Measurements from ENCODE around the gene MRM3. TPM values are rescaled to one million over a fixed set of nuclear protein-coding genes. Genes with fewer than 3 reads are reported as not detected.
"Not testable (repeated sequence)": the region's sequence is repeated elsewhere in the genome, so short reads cannot be mapped to it uniquely, and the experiment has no call there.

Gene MRM3
- total RNA-seq, 6 experiments from 2014 or later = 10.0 to 18.1 (median 13.4) TPM

DNA sequence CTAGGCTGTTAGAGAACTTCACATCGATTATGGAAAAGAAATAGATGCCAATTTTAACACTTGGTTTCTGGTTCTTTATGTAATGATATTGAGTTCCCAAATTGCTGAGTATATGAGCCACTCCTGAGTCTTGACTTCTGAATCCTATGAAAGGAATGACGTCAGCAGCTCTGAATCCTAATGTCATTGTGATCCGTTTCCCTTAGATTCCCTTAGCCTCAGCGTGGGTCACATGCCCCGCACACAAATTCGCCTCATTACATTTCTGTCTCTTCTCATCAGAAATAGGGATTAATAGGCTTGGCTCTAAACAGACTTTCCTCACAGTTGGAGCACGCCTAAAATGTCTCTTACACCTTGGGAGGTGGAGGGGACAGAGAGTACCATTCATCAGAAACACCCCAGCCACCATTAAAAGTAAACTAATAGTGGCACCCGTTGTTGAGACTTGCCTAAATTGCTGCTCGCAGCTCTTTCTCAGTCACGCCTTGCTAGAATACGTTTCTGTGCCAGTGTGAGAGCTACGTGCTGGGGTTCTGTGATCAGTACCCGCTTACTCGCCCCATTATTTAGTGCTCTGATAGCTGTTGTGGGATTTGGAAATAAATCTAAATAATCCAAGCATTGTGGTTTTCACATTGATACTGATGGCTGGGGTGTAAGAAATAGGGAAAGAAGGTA is 7.1 kb downstream of the MRM3 start:
- no peaks in the 10 kb centered on the region for H3K4me1 ChIP-seq
- peaks cover 7 to 37% (median 18%) of the 10 kb centered on the region in 4 donors for H3K36me3 ChIP-seq
- TF ChIP-seq, protein P1, sequence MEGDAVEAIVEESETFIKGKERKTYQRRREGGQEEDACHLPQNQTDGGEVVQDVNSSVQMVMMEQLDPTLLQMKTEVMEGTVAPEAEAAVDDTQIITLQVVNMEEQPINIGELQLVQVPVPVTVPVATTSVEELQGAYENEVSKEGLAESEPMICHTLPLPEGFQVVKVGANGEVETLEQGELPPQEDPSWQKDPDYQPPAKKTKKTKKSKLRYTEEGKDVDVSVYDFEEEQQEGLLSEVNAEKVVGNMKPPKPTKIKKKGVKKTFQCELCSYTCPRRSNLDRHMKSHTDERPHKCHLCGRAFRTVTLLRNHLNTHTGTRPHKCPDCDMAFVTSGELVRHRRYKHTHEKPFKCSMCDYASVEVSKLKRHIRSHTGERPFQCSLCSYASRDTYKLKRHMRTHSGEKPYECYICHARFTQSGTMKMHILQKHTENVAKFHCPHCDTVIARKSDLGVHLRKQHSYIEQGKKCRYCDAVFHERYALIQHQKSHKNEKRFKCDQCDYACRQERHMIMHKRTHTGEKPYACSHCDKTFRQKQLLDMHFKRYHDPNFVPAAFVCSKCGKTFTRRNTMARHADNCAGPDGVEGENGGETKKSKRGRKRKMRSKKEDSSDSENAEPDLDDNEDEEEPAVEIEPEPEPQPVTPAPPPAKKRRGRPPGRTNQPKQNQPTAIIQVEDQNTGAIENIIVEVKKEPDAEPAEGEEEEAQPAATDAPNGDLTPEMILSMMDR (IDR thresholded peaks at IDR 0.05) = no peak
- TF ChIP-seq POLR2A (IDR thresholded peaks at IDR 0.05) = no peak
- no peak overlapping the region for H3K4me3 ChIP-seq
- WGBS (ENCODE audit: insufficient coverage, low coverage, low lambda C conversion rate, missing lambda C conversion rate) = 80% methylated on average over 12 of the region's 14 CpGs
- no peaks in the 10 kb centered on the region for H3K27me3 ChIP-seq
- H3K27ac ChIP-seq = no peak overlapping the region
- intact Hi-C loops (cut with DNase I) = no loop called here
- no peak for ATAC-seq
- H3K9me3 ChIP-seq = no peaks in the 10 kb centered on the region
- DNase-seq = no peak

DNA sequence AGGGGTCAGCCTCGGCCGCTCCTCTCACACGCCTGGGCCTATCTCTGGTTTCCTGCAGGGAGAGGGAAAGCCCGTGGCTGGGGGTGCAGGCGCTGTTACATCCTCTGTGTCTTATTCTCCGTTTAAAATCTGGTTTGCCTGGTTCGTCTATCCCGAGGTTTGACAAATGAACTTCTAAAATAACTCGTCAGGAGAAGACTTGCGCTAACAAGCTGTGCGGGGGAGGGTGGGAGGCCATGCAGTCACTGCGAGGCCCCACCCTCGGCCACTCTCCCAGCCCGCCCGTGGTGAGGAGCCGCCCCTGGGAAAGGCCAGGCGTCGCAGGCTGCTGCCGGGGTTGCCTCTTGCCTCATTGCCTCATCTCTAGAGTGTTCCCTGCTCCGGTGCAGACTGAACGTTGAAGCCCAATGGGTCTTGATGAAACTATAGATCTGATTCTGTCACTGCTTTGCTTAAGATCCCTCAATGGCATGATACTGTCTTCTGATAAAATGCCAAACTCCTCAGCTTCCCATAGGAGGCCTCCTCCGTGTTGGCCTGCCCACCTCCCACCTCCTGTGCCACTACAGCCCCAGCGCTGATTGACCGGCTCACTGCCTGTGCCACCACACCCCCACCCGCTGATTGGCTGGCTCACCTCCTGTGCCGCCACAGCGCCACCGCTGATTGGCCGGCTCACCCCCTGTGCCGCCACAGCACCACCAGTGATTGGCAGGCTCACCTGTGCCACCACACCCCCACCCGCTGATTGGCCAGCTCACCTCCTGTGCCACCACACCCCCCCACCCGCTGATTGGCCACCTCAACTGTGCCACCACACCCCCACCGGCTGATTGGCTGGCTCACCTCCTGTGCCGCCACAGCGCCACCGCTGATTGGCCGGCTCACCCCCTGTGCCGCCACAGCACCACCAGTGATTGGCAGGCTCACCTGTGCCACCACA is 8.0 kb downstream of the MRM3 start:
- H3K4me1 ChIP-seq, ATAC-seq, H3K27ac ChIP-seq, H3K27me3 ChIP-seq, H3K4me3 ChIP-seq, H3K9me3 ChIP-seq, DNase-seq: not testable (repeated sequence)
- peaks cover 7 to 37% (median 18%) of the 10 kb centered on the region in 4 donors for H3K36me3 ChIP-seq
- intact Hi-C loops (cut with DNase I) = loop anchor here in 1 of 2 donors (5.0 to 10.0 kb wide), 2 partner anchors 202 to 265 kb away; no protein-coding TSS in a partner anchor
- whole genome bisulfite sequencing (ENCODE audit: insufficient coverage, low coverage, low lambda C conversion rate, missing lambda C conversion rate) = 85% methylated on average over 20 of the region's 38 CpGs

DNA sequence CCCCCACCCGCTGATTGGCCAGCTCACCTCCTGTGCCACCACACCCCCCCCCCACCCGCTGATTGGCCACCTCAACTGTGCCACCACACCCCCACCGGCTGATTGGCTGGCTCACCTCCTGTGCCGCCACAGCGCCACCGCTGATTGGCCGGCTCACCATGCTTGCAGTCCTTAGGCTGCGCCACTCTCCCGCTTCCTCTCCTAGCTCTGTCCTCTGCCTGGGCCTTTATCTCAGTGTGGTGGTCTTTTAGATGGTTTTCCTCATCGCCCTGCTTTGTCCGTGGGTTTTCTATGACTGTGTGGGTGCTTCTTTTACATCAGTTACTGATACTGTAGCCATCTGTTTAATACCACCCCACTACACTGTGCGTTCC is 8.7 kb downstream of the MRM3 start:
- intact Hi-C loops (cut with DNase I) = loop anchor here in 1 of 2 donors (5.0 to 10.0 kb wide), 2 partner anchors 201 to 264 kb away; no protein-coding TSS in a partner anchor
- not testable (repeated sequence) for H3K27me3 ChIP-seq, H3K4me1 ChIP-seq, H3K4me3 ChIP-seq, ATAC-seq, DNase-seq, H3K27ac ChIP-seq, H3K9me3 ChIP-seq
- H3K36me3 ChIP-seq = peaks cover 7 to 37% (median 18%) of the 10 kb centered on the region in 4 donors
- 92% methylated on average over 7 of the region's 12 CpGs for WGBS (ENCODE audit: insufficient coverage, low coverage, low lambda C conversion rate, missing lambda C conversion rate)

DNA sequence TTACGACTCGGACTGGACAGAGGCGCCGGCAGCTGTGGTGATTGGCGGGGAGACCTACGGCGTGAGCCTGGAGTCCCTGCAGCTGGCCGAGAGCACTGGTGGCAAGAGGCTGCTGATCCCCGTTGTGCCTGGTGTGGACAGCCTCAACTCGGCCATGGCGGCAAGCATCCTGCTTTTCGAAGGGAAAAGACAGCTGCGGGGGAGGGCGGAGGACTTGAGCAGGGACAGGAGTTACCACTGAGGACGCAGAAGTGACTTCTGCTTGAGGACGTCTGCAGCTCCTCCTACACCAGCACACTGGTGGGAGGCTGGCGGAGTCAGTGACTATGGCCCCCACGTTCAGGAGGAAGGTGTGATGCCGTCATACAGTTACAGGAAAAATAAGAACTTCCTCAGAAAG is 9.7 kb downstream of the MRM3 start:
- Histone ChIP-seq H3K4me1 (peaks cover 0 to 4% (median 0%) of the 10 kb centered on the region in 4 donors), H3K36me3 (peaks cover 7 to 37% (median 18%) of the 10 kb centered on the region in 4 donors), H3K4me3 (no peak overlapping the region), H3K9me3 (no peaks in the 10 kb centered on the region), H3K27me3 (no peaks in the 10 kb centered on the region), H3K27ac (no peak overlapping the region)
- no peak for TF ChIP-seq POLR2A (IDR thresholded peaks at IDR 0.05)
- TF ChIP-seq, protein P1 (IDR thresholded peaks at IDR 0.05) = no peak
- WGBS (ENCODE audit: insufficient coverage, low coverage, low lambda C conversion rate, missing lambda C conversion rate) = 93% methylated on average over 3 of the region's 19 CpGs
- DNase-seq (no peak), ATAC-seq (no peak)
- intact Hi-C loops (cut with DNase I) = loop anchor here in 1 of 2 donors (5.0 to 10.0 kb wide), 2 partner anchors 200 to 263 kb away; no protein-coding TSS in a partner anchor

DNA sequence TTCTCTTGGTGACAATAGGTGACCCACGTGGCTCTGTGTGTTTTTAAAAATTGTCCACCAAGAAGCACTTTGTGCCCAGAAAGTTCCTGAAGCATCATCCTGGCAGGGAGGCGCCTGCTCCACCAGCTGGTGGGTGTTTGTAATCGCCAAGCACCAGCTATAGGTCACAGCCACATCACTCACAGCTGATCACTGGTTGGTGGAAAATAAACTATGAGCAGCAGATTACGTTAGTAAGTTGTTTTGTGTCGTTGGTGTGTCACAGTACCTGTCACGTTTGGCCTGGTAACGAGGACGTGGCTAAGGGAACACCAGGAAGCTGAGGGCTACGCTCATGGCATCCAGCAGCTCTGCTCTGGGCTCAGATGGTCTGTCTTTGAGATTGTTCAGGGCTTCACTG is 10.1 kb downstream of the MRM3 start:
- no peak for DNase-seq
- H3K4me3 ChIP-seq = no peak overlapping the region
- H3K36me3 ChIP-seq = peaks cover 7 to 37% (median 18%) of the 10 kb centered on the region in 4 donors
- peaks cover 0 to 4% (median 0%) of the 10 kb centered on the region in 4 donors for H3K4me1 ChIP-seq
- no peaks in the 10 kb centered on the region for H3K27me3 ChIP-seq
- intact Hi-C loops (cut with DNase I) = loop anchor here in 1 of 2 donors (5.0 to 10.0 kb wide), 2 partner anchors 200 to 263 kb away; no protein-coding TSS in a partner anchor
- no peak for TF ChIP-seq POLR2A (IDR thresholded peaks at IDR 0.05)
- TF ChIP-seq, protein P1 (IDR thresholded peaks at IDR 0.05) = no peak
- ATAC-seq = no peak
- no peak overlapping the region for H3K27ac ChIP-seq
- no peaks in the 10 kb centered on the region for H3K9me3 ChIP-seq
- 80% methylated on average over 9 of the region's 9 CpGs for WGBS (ENCODE audit: insufficient coverage, low coverage, low lambda C conversion rate, missing lambda C conversion rate)
